ENCODE results near the gene FAHD2B. TPM values are rescaled to one million over a fixed set of nuclear protein-coding genes. Genes with fewer than 3 reads are reported as not detected.
"Not testable (repeated sequence)": the region's sequence is repeated elsewhere in the genome, so short reads cannot be mapped to it uniquely, and the experiment has no call there.

Gene FAHD2B
- total and polyA plus RNA-seq, 2 of the 13 experiments (the other 11 are each of a cell fraction or from before 2014, with no cell fraction given): 6.4 to 6.7 TPM

- H3K27me3 ChIP-seq (ENCODE audit: control insufficient read depth in 1 of 2, insufficient read depth in 2 of 2, low read length in 2 of 2); H3K9ac ChIP-seq (ENCODE audit: insufficient read depth, low read depth, low read length); H3K27ac ChIP-seq (ENCODE audit: extremely low read length, insufficient read depth, low read length); H3K79me2 ChIP-seq (ENCODE audit: insufficient read depth, low read length); H3K9me3 ChIP-seq (ENCODE audit: low read length); DNase-seq (ENCODE audit: low spot score); H3K4me3 ChIP-seq (replicated peaks in 1 of 3; ENCODE audit: insufficient read depth in 1 of 3, low read depth in 2 of 3, low read length in 3 of 3); FAIRE-seq; H3K4me2 ChIP-seq (ENCODE audit: low read depth, low read length); H4K20me1 ChIP-seq (ENCODE audit: insufficient read depth, low read length); POLR2A ChIA-PET; H3K4me1 ChIP-seq (ENCODE audit: insufficient read depth, low read length); CTCF ChIA-PET (ENCODE audit: low intra/inter-chr PET ratio, low total read pairs); in situ Hi-C loops (cut with HindIII; ENCODE audit: extremely low pct_ligation_motif_present, low pct_unique_long_range_greater_than_20kb); intact Hi-C loops (cut with micrococcal nuclease; ENCODE audit: unreplicated experiment); H3K36me3 ChIP-seq (replicated peaks in 1 of 2; ENCODE audit: control insufficient read depth in 1 of 2, insufficient read depth in 2 of 2, low read length in 2 of 2); H2AFZ ChIP-seq (ENCODE audit: low read length); BruUV-seq (replicated peaks): not testable (repeated sequence)
- peak; percentile 12; the same call in 1 of the 3 replicates for ATAC-seq
- WGBS (ENCODE audit: low lambda C conversion rate): 50% methylated on average over 1 of the region's 7 CpGs
Measured at GRCh38 chr2:97085093-97085492, 9.6 kb downstream of the FAHD2B start.

- H3K9ac ChIP-seq (ENCODE audit: insufficient read depth, low read depth, low read length): not testable (repeated sequence)
Measured at GRCh38 chr2:97083516-97083915, 11.2 kb downstream of the FAHD2B start.

GRCh38 chr2:97082206-97082605 lies 12.5 kb downstream of the FAHD2B start:
- H3K79me2 ChIP-seq (ENCODE audit: insufficient read depth, low read length); CTCF ChIA-PET (ENCODE audit: low intra/inter-chr PET ratio, low total read pairs); H2AFZ ChIP-seq (ENCODE audit: low read length); H3K4me3 ChIP-seq (replicated peaks in 1 of 3; ENCODE audit: insufficient read depth in 1 of 3, low read depth in 2 of 3, low read length in 3 of 3); H3K27me3 ChIP-seq (ENCODE audit: control insufficient read depth in 1 of 2, insufficient read depth in 2 of 2, low read length in 2 of 2); in situ Hi-C loops (cut with HindIII; ENCODE audit: extremely low pct_ligation_motif_present, low pct_unique_long_range_greater_than_20kb); BruUV-seq (replicated peaks); H3K4me2 ChIP-seq (ENCODE audit: low read depth, low read length); H3K36me3 ChIP-seq (replicated peaks in 1 of 2; ENCODE audit: control insufficient read depth in 1 of 2, insufficient read depth in 2 of 2, low read length in 2 of 2); FAIRE-seq; POLR2A ChIA-PET; H3K4me1 ChIP-seq (ENCODE audit: insufficient read depth, low read length); DNase-seq (ENCODE audit: low spot score); H3K9me3 ChIP-seq (ENCODE audit: low read length); H4K20me1 ChIP-seq (ENCODE audit: insufficient read depth, low read length); intact Hi-C loops (cut with micrococcal nuclease; ENCODE audit: unreplicated experiment); H3K27ac ChIP-seq (ENCODE audit: extremely low read length, insufficient read depth, low read length); H3K9ac ChIP-seq (ENCODE audit: insufficient read depth, low read depth, low read length): not testable (repeated sequence)
- ATAC-seq: peak; percentile 64
- 0% methylated on average over 1 of the region's 9 CpGs for WGBS (ENCODE audit: low lambda C conversion rate)

More at GRCh38 chr2:97083516-97083915, 11.2 kb downstream of the FAHD2B start:
- H3K4me2 ChIP-seq (ENCODE audit: low read depth, low read length); DNase-seq (ENCODE audit: low spot score); in situ Hi-C loops (cut with HindIII; ENCODE audit: extremely low pct_ligation_motif_present, low pct_unique_long_range_greater_than_20kb); H3K4me1 ChIP-seq (ENCODE audit: insufficient read depth, low read length); FAIRE-seq; CTCF ChIA-PET (ENCODE audit: low intra/inter-chr PET ratio, low total read pairs); ATAC-seq; BruUV-seq (replicated peaks); H4K20me1 ChIP-seq (ENCODE audit: insufficient read depth, low read length); H3K27ac ChIP-seq (ENCODE audit: extremely low read length, insufficient read depth, low read length); H3K36me3 ChIP-seq (replicated peaks in 1 of 2; ENCODE audit: control insufficient read depth in 1 of 2, insufficient read depth in 2 of 2, low read length in 2 of 2); intact Hi-C loops (cut with micrococcal nuclease; ENCODE audit: unreplicated experiment); H2AFZ ChIP-seq (ENCODE audit: low read length); POLR2A ChIA-PET; H3K27me3 ChIP-seq (ENCODE audit: control insufficient read depth in 1 of 2, insufficient read depth in 2 of 2, low read length in 2 of 2); H3K79me2 ChIP-seq (ENCODE audit: insufficient read depth, low read length); H3K9me3 ChIP-seq (ENCODE audit: low read length); H3K4me3 ChIP-seq (replicated peaks in 1 of 3; ENCODE audit: insufficient read depth in 1 of 3, low read depth in 2 of 3, low read length in 3 of 3): not testable (repeated sequence)
- WGBS (ENCODE audit: low lambda C conversion rate): 65% methylated on average over 7 of the region's 7 CpGs

GRCh38 chr2:97080855-97081254 lies 13.8 kb downstream of the FAHD2B start:
- H3K9ac ChIP-seq (ENCODE audit: insufficient read depth, low read depth, low read length); CTCF ChIA-PET (ENCODE audit: low intra/inter-chr PET ratio, low total read pairs); H4K20me1 ChIP-seq (ENCODE audit: insufficient read depth, low read length); intact Hi-C loops (cut with micrococcal nuclease; ENCODE audit: unreplicated experiment); DNase-seq (ENCODE audit: low spot score); H2AFZ ChIP-seq (ENCODE audit: low read length); ATAC-seq; FAIRE-seq; H3K36me3 ChIP-seq (replicated peaks in 1 of 2; ENCODE audit: control insufficient read depth in 1 of 2, insufficient read depth in 2 of 2, low read length in 2 of 2); H3K4me2 ChIP-seq (ENCODE audit: low read depth, low read length); H3K79me2 ChIP-seq (ENCODE audit: insufficient read depth, low read length); in situ Hi-C loops (cut with HindIII; ENCODE audit: extremely low pct_ligation_motif_present, low pct_unique_long_range_greater_than_20kb); POLR2A ChIA-PET; H3K9me3 ChIP-seq (ENCODE audit: low read length); BruUV-seq (replicated peaks); H3K27ac ChIP-seq (ENCODE audit: extremely low read length, insufficient read depth, low read length); H3K4me3 ChIP-seq (replicated peaks in 1 of 3; ENCODE audit: insufficient read depth in 1 of 3, low read depth in 2 of 3, low read length in 3 of 3); H3K4me1 ChIP-seq (ENCODE audit: insufficient read depth, low read length); H3K27me3 ChIP-seq (ENCODE audit: control insufficient read depth in 1 of 2, insufficient read depth in 2 of 2, low read length in 2 of 2): not testable (repeated sequence)
- 50% methylated on average over 7 of the region's 10 CpGs for WGBS (ENCODE audit: low lambda C conversion rate)

All from HepG2 (cell line).